NCI-H146 treated with DMSO at 0.1 percent for 48 hours (cell line): ENCODE results near the gene RAMAC.
"Not testable (repeated sequence)": the region's sequence is repeated elsewhere in the genome, so short reads cannot be mapped to it uniquely, and the experiment has no call there.

Experiments
- DNase-seq: peaks from one replicate; lab custom pipeline; 2025; ENCODE audit not compliant: unreplicated experiment; lab: John Stamatoyannopoulos, UW

RAMAC gene

DNA sequence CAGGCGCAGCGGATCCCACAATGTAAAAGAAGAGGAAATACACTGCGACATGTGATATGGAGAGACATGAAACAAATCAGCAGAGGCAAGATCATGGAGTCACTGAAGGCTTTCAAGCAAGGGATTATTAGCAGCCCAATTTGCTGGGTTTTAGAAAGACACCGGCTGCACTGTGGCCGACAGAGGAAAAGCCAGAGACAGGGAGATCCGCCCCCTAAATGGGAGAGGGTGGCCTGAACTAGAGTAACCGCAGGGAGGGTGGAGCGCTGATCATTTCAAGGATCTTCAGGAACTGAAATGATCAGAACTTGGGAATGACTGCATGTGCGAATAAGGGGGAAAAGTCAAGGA is 26.0 kb downstream of the RAMAC start:
- peak; percentile 9 for DNase-seq

DNA sequence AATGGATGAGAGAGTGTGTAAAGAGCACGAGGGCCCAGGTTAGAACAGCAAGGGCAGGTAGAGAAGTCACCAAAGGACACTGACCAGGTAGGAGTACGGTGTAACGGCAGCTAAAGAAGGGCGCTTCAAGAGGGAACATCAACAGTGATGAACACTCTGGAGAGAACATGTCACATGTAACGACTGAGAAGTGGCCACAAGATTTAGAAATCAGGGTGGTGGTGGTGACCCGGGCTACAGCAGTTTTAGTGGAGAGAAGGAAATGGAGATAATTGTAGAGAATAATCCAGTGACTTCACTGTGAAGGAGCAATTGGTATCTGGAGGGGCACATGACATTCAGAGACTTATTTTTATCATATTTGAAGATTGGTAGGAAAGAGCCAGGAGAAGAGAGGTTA is 26.6 kb downstream of the RAMAC start:
- no peak for DNase-seq

DNA sequence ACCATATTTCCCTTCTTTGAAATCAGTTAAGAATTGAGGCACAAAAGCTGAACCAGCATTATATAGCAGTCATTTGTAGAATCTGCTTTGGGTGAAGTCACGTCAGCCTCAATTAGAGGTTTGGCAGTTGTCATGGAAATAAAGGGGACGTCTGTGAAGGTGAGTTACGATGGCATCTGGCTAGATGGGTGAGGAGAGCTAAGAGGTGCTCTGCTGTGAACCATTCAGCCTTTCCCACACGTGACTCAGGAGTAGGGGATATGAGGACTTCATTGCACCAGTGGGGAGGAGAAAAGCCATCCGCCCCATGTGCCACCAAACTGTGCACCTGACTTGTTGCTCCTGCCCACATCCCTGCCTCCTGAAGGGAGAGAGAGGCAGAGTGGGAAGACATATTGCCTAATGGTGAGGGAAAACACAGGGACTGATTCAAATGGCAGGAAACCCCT is 28.2 kb downstream of the RAMAC start:
- DNase-seq, result no peak

DNA sequence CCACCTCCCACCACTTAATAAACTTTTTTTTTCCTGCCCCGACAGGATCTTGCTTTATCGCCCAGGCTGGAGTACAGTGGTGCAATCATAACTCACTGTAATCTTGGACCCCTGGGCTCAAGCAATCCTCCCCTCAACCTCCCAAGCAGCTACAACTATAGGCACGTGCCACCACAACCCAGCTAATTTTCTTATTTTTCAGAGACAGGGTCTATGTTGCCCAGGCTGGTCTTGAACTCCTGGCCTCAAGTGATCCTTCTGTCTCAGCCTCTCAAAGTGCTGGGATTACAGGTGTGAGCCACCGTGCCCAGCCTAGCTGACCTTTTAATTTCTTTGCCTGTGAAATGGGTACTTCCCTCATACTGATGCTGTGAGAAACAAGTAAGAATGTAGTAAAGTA is 29.4 kb downstream of the RAMAC start:
- DNase-seq, result no peak

DNA sequence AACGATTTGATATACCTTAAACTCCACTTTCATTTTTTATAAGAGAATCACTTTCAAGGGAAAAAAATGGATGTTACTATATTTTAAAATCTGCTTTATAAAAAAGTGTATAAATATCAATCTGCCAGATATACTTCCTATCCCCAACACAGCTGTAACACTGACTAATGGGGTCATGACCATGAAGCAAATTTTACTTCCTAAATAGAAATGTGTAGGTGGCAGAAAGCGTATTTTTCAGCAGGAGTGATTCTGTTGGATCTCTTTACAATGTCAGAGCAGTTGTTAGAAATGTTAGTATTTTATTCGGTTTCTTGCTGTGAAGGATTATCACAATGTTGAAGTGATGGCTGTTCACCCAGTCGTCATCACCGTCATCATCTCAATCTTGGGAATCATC is 30.9 kb downstream of the RAMAC start:
- no peak for DNase-seq

DNA sequence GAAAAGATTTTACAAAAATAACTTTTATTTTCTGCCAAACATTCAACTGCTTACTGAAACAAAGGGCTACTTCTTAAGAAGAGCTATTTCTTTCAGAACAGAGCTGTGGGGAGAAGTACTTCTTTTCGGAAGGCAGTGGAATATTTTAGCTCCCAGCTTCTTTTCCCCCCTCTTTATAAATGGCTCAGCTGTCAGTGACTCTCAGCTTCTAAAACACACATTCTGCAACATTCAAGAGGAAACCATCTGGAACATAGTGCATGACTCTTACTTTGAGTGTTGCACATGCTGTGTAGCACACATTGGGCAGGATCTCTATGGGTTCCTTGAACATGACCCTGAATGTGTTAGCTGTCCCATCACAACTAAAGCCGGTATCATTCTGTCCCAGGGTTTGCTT is 32.4 kb downstream of the RAMAC start:
- no peak for DNase-seq

DNA sequence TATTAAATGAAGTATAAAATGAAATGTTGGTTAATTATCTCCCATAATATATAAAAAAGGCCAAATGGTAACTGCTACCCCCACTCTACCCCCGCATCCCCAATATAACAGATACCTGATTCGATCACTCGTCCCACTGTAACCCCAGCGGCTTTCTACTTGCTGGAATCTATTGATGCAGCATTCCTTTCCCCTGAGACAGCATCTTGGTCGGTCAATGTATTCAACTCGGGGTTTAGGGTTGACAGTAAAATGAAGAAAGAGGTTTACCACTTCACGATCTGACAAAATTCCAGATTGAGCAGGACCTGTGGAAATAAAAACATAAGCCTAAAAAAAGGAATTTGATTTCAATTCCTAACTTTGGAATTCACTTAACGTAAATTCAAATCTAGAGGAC is 44.0 kb downstream of the RAMAC start:
- DNase-seq, result no peak

DNA sequence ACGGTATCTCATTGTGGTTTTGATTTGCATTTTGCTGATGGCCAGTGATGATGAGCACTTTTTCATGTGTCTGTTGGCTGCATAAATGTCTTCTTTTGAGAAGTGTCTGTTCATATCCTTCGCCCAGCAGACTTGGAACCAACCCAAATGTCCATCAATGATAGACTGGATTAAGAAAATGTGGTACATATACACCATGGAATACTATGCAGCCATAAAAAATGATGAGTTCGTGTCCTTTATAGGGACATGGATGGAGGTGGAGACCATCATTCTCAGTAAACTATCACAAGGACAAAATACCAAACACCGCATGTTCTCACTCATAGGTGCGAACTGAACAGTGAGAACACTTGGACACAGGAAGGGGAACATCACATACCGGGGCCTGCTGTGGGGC is 45.2 kb downstream of the RAMAC start:
- DNase-seq, result not testable (repeated sequence)

DNA sequence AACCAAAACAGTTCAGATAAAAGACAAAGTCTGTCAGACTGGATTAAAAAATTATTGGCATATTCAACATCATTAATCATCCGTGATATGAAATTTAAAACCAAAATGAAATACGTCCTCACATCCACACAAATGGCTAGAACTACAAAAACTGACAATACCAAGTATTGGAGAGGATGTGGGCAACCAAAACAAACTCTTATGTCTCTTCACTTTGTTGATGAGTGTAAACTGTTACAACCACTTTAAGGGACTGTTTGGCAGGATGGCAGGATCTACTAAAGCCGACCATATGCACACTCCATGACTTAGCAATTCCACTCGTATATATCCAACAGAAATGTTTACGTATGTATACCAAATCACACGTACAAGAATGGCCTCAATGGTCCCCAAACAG is 50.2 kb downstream of the RAMAC start:
- no peak for DNase-seq

DNA sequence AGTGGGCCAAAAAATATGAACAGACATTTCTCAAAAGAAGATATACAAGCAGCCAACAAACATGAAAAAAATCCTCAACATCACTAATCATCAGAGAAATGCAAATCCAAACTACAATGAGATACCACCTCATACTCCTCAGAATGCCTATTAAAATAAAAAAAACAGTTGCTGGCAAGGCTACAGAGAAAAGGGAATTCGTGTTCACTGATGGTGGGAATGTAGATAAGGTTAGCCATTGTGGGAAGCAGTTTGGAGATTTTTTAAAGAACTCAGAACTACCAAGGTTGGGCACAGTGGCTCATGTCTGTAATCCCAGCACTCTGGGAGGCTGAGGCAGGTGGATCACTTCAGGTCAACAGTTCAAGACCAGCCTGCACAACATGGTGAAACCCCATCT is 53.2 kb downstream of the RAMAC start:
- no peak for DNase-seq
